ENCODE measurements around the gene DPP6. TPM values are rescaled to one million over a fixed set of nuclear protein-coding genes. Genes with fewer than 3 reads are reported as not detected.

The DPP6 gene
- total and polyA plus RNA-seq, 9 donors: 0.22 to 3.9 (median 1.3) TPM; not detected in 1

DNA sequence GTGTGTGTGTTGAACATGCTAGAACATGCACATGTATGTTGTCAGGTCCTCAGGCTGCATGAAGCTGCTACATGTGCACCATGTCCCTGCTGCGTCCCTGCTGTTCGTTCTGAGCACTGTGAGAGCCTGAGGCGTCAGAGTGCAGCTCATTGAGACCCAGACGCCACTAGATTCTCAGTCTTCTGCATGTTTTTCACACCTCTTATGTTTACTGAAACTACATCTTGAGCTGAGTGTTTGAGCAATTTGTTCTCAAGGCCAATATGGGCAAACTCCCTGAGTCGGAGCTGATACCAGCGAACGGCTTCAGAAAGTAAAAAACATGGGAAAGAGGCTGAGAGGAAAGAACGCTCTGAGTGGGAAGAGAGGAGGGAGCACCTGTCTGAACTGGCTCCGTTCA, 600.4 kb downstream of the DPP6 start:
- Histone ChIP-seq H3K36me3 (no peaks in the 10 kb centered on the region), H3K4me1 (ENCODE audit: insufficient read depth) (no peaks in the 10 kb centered on the region), H3K9me3 (no peaks in the 10 kb centered on the region), H3K27me3 (no peaks in the 10 kb centered on the region), H3K27ac (no peak overlapping the region), H3K4me3 (no peak overlapping the region)
- TF ChIP-seq CTCF (IDR thresholded peaks at IDR 0.05) (no peak), EP300 (IDR thresholded peaks at IDR 0.05) (no peak), POLR2A (IDR thresholded peaks at IDR 0.05) (no peak)
- WGBS, 3 donors: 42 to 54% (median 53%) methylated on average over 9 of the region's 9 CpGs
- no peak for DNase-seq
- intact Hi-C loops (cut with DNase I): loop anchor here in 1 of 4 donors (10.0 kb wide), 1 partner anchor 58 kb away; no protein-coding TSS in a partner anchor

- 78 to 86% (median 85%) methylated on average over 1 of the region's 1 CpG for WGBS, 3 donors
These were observed 601.1 kb downstream of the DPP6 start for GRCh38 chr7:154653281-154653680.

GRCh38 chr7:154656618-154657017, 604.4 kb downstream of the DPP6 start:
- H3K4me3 ChIP-seq: no peak overlapping the region
- H3K27ac ChIP-seq: no peak overlapping the region
- no peak for TF ChIP-seq CTCF (IDR thresholded peaks at IDR 0.05)
- no peak for TF ChIP-seq EP300 (IDR thresholded peaks at IDR 0.05)
- no peak for TF ChIP-seq POLR2A (IDR thresholded peaks at IDR 0.05)
- intact Hi-C loops (cut with DNase I): loop anchor here in 1 of 4 donors (10.0 kb wide), 1 partner anchor 62 kb away; no protein-coding TSS in a partner anchor
- H3K9me3 ChIP-seq: peaks cover 0 to 4% of the 10 kb centered on the region in 2 donors
- H3K4me1 ChIP-seq (ENCODE audit: insufficient read depth): no peaks in the 10 kb centered on the region
- WGBS, 3 donors: 66 to 74% (median 73%) methylated on average over 8 to 10 of the region's 10 CpGs
- DNase-seq: no peak
- no peaks in the 10 kb centered on the region for H3K36me3 ChIP-seq
- H3K27me3 ChIP-seq: no peaks in the 10 kb centered on the region

More at GRCh38 chr7:154653281-154653680, 601.1 kb downstream of the DPP6 start:
- no peaks in the 10 kb centered on the region for H3K36me3 ChIP-seq
- no peaks in the 10 kb centered on the region for H3K27me3 ChIP-seq
- intact Hi-C loops (cut with DNase I): loop anchor here in 1 of 4 donors (10.0 kb wide), 1 partner anchor 58 kb away; no protein-coding TSS in a partner anchor
- H3K9me3 ChIP-seq: no peaks in the 10 kb centered on the region
- no peak overlapping the region for H3K27ac ChIP-seq
- TF ChIP-seq POLR2A (IDR thresholded peaks at IDR 0.05): no peak
- no peak for TF ChIP-seq CTCF (IDR thresholded peaks at IDR 0.05)
- TF ChIP-seq EP300 (IDR thresholded peaks at IDR 0.05): no peak
- H3K4me1 ChIP-seq (ENCODE audit: insufficient read depth): no peaks in the 10 kb centered on the region
- no peak for DNase-seq
- no peak overlapping the region for H3K4me3 ChIP-seq

- no peak overlapping the region for H3K27ac ChIP-seq
- H3K4me3 ChIP-seq: no peak overlapping the region
- no peaks in the 10 kb centered on the region for H3K9me3 ChIP-seq
- no peak for DNase-seq
- intact Hi-C loops (cut with DNase I): no loop called here
- H3K4me1 ChIP-seq (ENCODE audit: insufficient read depth): no peaks in the 10 kb centered on the region
- WGBS, 3 donors: 91 to 93% (median 91%) methylated on average over 1 of the region's 1 CpG
- no peaks in the 10 kb centered on the region for H3K36me3 ChIP-seq
- TF ChIP-seq POLR2A (IDR thresholded peaks at IDR 0.05) (no peak), EP300 (IDR thresholded peaks at IDR 0.05) (no peak), CTCF (IDR thresholded peaks at IDR 0.05) (no peak)
- no peaks in the 10 kb centered on the region for H3K27me3 ChIP-seq
These were observed 614.6 kb downstream of the DPP6 start for GRCh38 chr7:154666768-154667167.

All from ovary (tissue), 9 donors.